GM23248 (cell line): Measurements from ENCODE around the gene RBFOX2.

Experiments used
- EZH2 ChIP-seq: fragments of 200-600 bp; sonication (generic); IDR thresholded peaks from 2 replicates; pipeline ENCODE4 v1.6.1; 2018; ENCODE audit warnings: antibody characterized with exemption, mild to moderate bottlenecking; ENCODE audit not compliant: insufficient read depth, poor library complexity, severe bottlenecking
- EZH2phosphoT487 ChIP-seq: fragments of 200-600 bp; sonication (generic); IDR thresholded peaks from 2 replicates; pipeline ENCODE4 v1.6.1; 2018; ENCODE audit warnings: antibody characterized with exemption, moderate library complexity, mild to moderate bottlenecking, low read depth; ENCODE audit not compliant: insufficient read depth

GRCh38 chr22:35863432-35863831 lies 165.2 kb downstream of the RBFOX2 start:
- TF ChIP-seq EZH2 (no peak), EZH2phosphoT487 (no peak)
